Dendritic cell treated with granulocyte-macrophage colony-stimulating factor and Interleukin-4, amounts not matched to agents 40 ng/mL and 50 ng/mL, for 4 days (primary cell): ENCODE measurements around the gene RINT1.

ENCODE experiments used
- H3K27ac Mint-ChIP-seq: one replicate; pipeline ENCODE4 v1.8.0; 2022; ENCODE audit warnings: mild to moderate bottlenecking, mixed read lengths
- H3K27me3 Mint-ChIP-seq: one replicate; pipeline ENCODE4 v1.8.0; 2022; ENCODE audit warnings: mild to moderate bottlenecking, mixed read lengths
- H3K36me3 Mint-ChIP-seq: one replicate; pipeline ENCODE4 v1.8.0; 2022; ENCODE audit warnings: low read depth, mixed read lengths
- H3K4me1 Mint-ChIP-seq: one replicate; pipeline ENCODE4 v1.8.0; 2022; ENCODE audit warnings: low read depth, mixed read lengths
- H3K4me3 Mint-ChIP-seq: one replicate; pipeline ENCODE4 v1.8.0; 2022; ENCODE audit warnings: mild to moderate bottlenecking, moderate library complexity, mixed read lengths
- H3K9me3 Mint-ChIP-seq: one replicate; pipeline ENCODE4 v1.8.0; 2022; ENCODE audit warnings: mixed read lengths
- intact Hi-C: fragments of 100-400 bp; cut with micrococcal nuclease; formaldehyde crosslinking; loops from one replicate; pipeline ENCODE4 v1.15.0; 2022

RINT1 gene

GRCh38 chr7:105577251-105577650 lies 45.2 kb downstream of the RINT1 start:
- H3K36me3 Mint-ChIP-seq, result no peaks in the 10 kb centered on the region
- intact Hi-C loops, result no loop called here
- peaks cover 15% of the 10 kb centered on the region for H3K27me3 Mint-ChIP-seq
- no peak overlapping the region for H3K27ac Mint-ChIP-seq
- H3K4me1 Mint-ChIP-seq, result peaks cover 9% of the 10 kb centered on the region
- peaks cover 1% of the 10 kb centered on the region for H3K9me3 Mint-ChIP-seq
- H3K4me3 Mint-ChIP-seq, result no peak overlapping the region

- Mint-ChIP-seq H3K4me1 (peaks cover 9% of the 10 kb centered on the region), H3K36me3 (no peaks in the 10 kb centered on the region)
- intact Hi-C loops, result no loop called here
Measured at GRCh38 chr7:105578496-105578895, 46.5 kb downstream of the RINT1 start.

GRCh38 chr7:105580022-105580740 lies 48.2 kb downstream of the RINT1 start:
- peaks cover 24% of the 10 kb centered on the region for H3K9me3 Mint-ChIP-seq
- intact Hi-C loops, result no loop called here
- H3K27ac Mint-ChIP-seq, result no peak overlapping the region
- H3K4me1 Mint-ChIP-seq, result peaks cover 9% of the 10 kb centered on the region
- no peak overlapping the region for H3K4me3 Mint-ChIP-seq
- H3K27me3 Mint-ChIP-seq, result peaks cover 18% of the 10 kb centered on the region
- H3K36me3 Mint-ChIP-seq, result no peaks in the 10 kb centered on the region

More at GRCh38 chr7:105578496-105578895, 46.5 kb downstream of the RINT1 start:
- H3K9me3 Mint-ChIP-seq, result peaks cover 11% of the 10 kb centered on the region
- H3K4me3 Mint-ChIP-seq, result no peak overlapping the region
- H3K27ac Mint-ChIP-seq, result no peak overlapping the region
- peaks cover 18% of the 10 kb centered on the region for H3K27me3 Mint-ChIP-seq

GRCh38 chr7:105581066-105581811 lies 49.2 kb downstream of the RINT1 start, which contains the start of gene EFCAB10:
EFCAB10 (minus strand) TSS chr7:105581493; CDS start chr7:105581463, 30 bp downstream.
- peaks cover 18% of the 10 kb centered on the region for H3K27me3 Mint-ChIP-seq
- peaks cover 9% of the 10 kb centered on the region for H3K4me1 Mint-ChIP-seq
- no peak within 1 kb of the TSS for H3K27ac Mint-ChIP-seq
- intact Hi-C loops, result no loop called here
- H3K9me3 Mint-ChIP-seq, result peaks cover 24% of the 10 kb centered on the region
- H3K36me3 Mint-ChIP-seq, result no peaks in the 10 kb centered on the region
- peak within 1 kb of the TSS; percentile 53 for H3K4me3 Mint-ChIP-seq

GRCh38 chr7:105583061-105583460 lies 51.1 kb downstream of the RINT1 start:
- peaks cover 24% of the 10 kb centered on the region for H3K9me3 Mint-ChIP-seq
- intact Hi-C loops, result no loop called here
- no peak overlapping the region for H3K4me3 Mint-ChIP-seq
- no peak overlapping the region for H3K27ac Mint-ChIP-seq
- H3K4me1 Mint-ChIP-seq, result peaks cover 9% of the 10 kb centered on the region
- H3K36me3 Mint-ChIP-seq, result no peaks in the 10 kb centered on the region
- peaks cover 18% of the 10 kb centered on the region for H3K27me3 Mint-ChIP-seq

GRCh38 chr7:105584165-105584564 lies 52.2 kb downstream of the RINT1 start:
- Mint-ChIP-seq H3K27ac (no peak overlapping the region), H3K9me3 (peaks cover 24% of the 10 kb centered on the region), H3K27me3 (peaks cover 17% of the 10 kb centered on the region), H3K36me3 (no peaks in the 10 kb centered on the region), H3K4me3 (no peak overlapping the region), H3K4me1 (peaks cover 9% of the 10 kb centered on the region)
- intact Hi-C loops, result no loop called here

- intact Hi-C loops, result no loop called here
- no peaks in the 10 kb centered on the region for H3K36me3 Mint-ChIP-seq
- H3K9me3 Mint-ChIP-seq, result peaks cover 24% of the 10 kb centered on the region
- peaks cover 7% of the 10 kb centered on the region for H3K4me1 Mint-ChIP-seq
- peaks cover 13% of the 10 kb centered on the region for H3K27me3 Mint-ChIP-seq
- H3K27ac Mint-ChIP-seq, result no peak overlapping the region
- no peak overlapping the region for H3K4me3 Mint-ChIP-seq
Measured at GRCh38 chr7:105585850-105586500, 54.0 kb downstream of the RINT1 start.

- H3K4me3 Mint-ChIP-seq, result no peak overlapping the region
- H3K27me3 Mint-ChIP-seq, result peaks cover 2% of the 10 kb centered on the region
- H3K36me3 Mint-ChIP-seq, result no peaks in the 10 kb centered on the region
- no peak overlapping the region for H3K27ac Mint-ChIP-seq
- intact Hi-C loops, result no loop called here
- H3K9me3 Mint-ChIP-seq, result peaks cover 14% of the 10 kb centered on the region
- H3K4me1 Mint-ChIP-seq, result no peaks in the 10 kb centered on the region
Measured at GRCh38 chr7:105587909-105588635, 56.1 kb downstream of the RINT1 start.

GRCh38 chr7:105589356-105590077 lies 57.5 kb downstream of the RINT1 start:
- Mint-ChIP-seq H3K27ac (no peak overlapping the region), H3K27me3 (peaks cover 2% of the 10 kb centered on the region), H3K4me3 (no peak overlapping the region), H3K4me1 (no peaks in the 10 kb centered on the region), H3K9me3 (peaks cover 5% of the 10 kb centered on the region), H3K36me3 (no peaks in the 10 kb centered on the region)
- intact Hi-C loops, result no loop called here

GRCh38 chr7:105590793-105591192 lies 58.8 kb downstream of the RINT1 start:
- Mint-ChIP-seq H3K27ac (no peak overlapping the region), H3K36me3 (no peaks in the 10 kb centered on the region), H3K4me3 (no peak overlapping the region), H3K4me1 (no peaks in the 10 kb centered on the region), H3K9me3 (no peaks in the 10 kb centered on the region), H3K27me3 (peaks cover 2% of the 10 kb centered on the region)
- intact Hi-C loops, result no loop called here

- Mint-ChIP-seq H3K36me3 (no peaks in the 10 kb centered on the region), H3K27me3 (peaks cover 2% of the 10 kb centered on the region), H3K27ac (no peak overlapping the region), H3K4me1 (no peaks in the 10 kb centered on the region), H3K4me3 (no peak overlapping the region), H3K9me3 (no peaks in the 10 kb centered on the region)
- intact Hi-C loops, result no loop called here
Measured at GRCh38 chr7:105591522-105591921, 59.5 kb downstream of the RINT1 start.

- Mint-ChIP-seq H3K36me3 (no peaks in the 10 kb centered on the region), H3K27ac (no peak overlapping the region), H3K4me1 (no peaks in the 10 kb centered on the region), H3K4me3 (no peak overlapping the region), H3K27me3 (peaks cover 9% of the 10 kb centered on the region), H3K9me3 (no peaks in the 10 kb centered on the region)
- intact Hi-C loops, result no loop called here
Measured at GRCh38 chr7:105594034-105594433, 62.0 kb downstream of the RINT1 start.

GRCh38 chr7:105596866-105597265 lies 64.9 kb downstream of the RINT1 start:
- no peaks in the 10 kb centered on the region for H3K36me3 Mint-ChIP-seq
- H3K27me3 Mint-ChIP-seq, result peaks cover 11% of the 10 kb centered on the region
- no peak overlapping the region for H3K27ac Mint-ChIP-seq
- H3K9me3 Mint-ChIP-seq, result no peaks in the 10 kb centered on the region
- H3K4me1 Mint-ChIP-seq, result no peaks in the 10 kb centered on the region
- intact Hi-C loops, result no loop called here
- no peak overlapping the region for H3K4me3 Mint-ChIP-seq
